ENCODE measurements around the gene LRRFIP1. TPM values are rescaled to one million over a fixed set of nuclear protein-coding genes. Genes with fewer than 3 reads are reported as not detected.

LRRFIP1 gene
- polyA plus RNA-seq, 1 of the 3 experiments (the other 2 are of a cell fraction): 47.3 TPM

DNA sequence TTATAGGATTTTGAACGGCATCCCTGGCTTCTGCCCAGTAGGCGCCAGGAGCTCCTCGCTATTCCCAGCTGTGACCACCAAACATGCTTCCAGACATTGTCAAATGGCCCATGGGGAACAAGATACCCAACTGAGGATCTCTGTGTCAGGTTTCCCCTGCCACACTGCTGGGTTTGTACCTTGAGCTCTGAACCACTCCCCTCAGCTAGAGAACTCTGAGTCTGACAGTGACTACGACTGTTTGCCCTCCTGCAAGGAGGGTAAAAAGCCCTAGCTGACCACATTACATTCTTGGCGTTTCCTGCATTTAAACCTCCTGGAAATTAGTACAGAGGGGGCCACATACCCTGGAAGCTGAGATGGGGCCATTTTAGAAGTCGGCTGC is 12.4 kb downstream of the LRRFIP1 start (continued):
- TF ChIP-seq, protein P1, sequence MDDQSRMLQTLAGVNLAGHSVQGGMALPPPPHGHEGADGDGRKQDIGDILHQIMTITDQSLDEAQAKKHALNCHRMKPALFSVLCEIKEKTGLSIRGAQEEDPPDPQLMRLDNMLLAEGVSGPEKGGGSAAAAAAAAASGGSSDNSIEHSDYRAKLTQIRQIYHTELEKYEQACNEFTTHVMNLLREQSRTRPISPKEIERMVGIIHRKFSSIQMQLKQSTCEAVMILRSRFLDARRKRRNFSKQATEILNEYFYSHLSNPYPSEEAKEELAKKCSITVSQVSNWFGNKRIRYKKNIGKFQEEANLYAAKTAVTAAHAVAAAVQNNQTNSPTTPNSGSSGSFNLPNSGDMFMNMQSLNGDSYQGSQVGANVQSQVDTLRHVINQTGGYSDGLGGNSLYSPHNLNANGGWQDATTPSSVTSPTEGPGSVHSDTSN (IDR thresholded peaks at IDR 0.05): no peak

DNA sequence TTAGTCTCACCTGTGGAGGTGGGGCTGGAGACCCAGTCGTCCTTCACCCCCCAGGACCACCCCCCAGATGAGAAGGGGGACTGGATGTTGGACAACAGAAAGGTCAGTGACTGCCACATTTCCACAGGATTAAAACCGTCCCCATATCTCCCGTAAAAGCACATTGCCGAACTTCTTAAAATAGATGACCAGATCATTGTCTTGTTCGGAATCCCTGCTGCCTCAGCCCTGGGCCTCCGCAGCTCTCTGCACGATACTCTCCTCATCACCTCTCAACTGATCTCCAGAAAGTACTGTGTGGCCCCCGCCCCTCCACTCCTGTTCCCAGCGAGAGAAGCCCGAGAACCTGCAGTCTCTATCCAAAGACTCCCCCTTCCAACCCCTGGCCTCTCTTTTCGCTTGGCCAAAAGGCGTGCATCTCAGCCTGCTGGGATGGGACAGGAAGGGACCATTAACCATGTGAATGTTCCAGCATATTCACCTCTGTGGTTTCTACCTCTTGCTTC is 13.2 kb downstream of the LRRFIP1 start:
- no peak overlapping the region for H3K9ac ChIP-seq
- POLR2A ChIA-PET: interaction anchor here (0.9 kb wide), 1 partner anchor 12 kb away, joined by 3 read pairs; no protein-coding TSS in a partner anchor
- TF ChIP-seq NFIC (IDR thresholded peaks at IDR 0.05; ENCODE audit: borderline replicate concordance) (no peak), YY1 (IDR thresholded peaks at IDR 0.05; ENCODE audit: low read depth) (no peak), FOSL2 (IDR thresholded peaks at IDR 0.05; ENCODE audit: borderline replicate concordance, low read depth) (no peak), MXI1 (IDR thresholded peaks at IDR 0.05; ENCODE audit: low read depth, low read length) (no peak), TAF1 (IDR thresholded peaks at IDR 0.05; ENCODE audit: borderline replicate concordance, low read depth, low read length) (no peak), POLR2AphosphoS5 (IDR thresholded peaks at IDR 0.05; ENCODE audit: low read depth, low read length) (no peak)
- TF ChIP-seq, protein P2, sequence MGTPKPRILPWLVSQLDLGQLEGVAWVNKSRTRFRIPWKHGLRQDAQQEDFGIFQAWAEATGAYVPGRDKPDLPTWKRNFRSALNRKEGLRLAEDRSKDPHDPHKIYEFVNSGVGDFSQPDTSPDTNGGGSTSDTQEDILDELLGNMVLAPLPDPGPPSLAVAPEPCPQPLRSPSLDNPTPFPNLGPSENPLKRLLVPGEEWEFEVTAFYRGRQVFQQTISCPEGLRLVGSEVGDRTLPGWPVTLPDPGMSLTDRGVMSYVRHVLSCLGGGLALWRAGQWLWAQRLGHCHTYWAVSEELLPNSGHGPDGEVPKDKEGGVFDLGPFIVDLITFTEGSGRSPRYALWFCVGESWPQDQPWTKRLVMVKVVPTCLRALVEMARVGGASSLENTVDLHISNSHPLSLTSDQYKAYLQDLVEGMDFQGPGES (IDR thresholded peaks at IDR 0.05; ENCODE audit: low read depth, low read length): no peak

DNA sequence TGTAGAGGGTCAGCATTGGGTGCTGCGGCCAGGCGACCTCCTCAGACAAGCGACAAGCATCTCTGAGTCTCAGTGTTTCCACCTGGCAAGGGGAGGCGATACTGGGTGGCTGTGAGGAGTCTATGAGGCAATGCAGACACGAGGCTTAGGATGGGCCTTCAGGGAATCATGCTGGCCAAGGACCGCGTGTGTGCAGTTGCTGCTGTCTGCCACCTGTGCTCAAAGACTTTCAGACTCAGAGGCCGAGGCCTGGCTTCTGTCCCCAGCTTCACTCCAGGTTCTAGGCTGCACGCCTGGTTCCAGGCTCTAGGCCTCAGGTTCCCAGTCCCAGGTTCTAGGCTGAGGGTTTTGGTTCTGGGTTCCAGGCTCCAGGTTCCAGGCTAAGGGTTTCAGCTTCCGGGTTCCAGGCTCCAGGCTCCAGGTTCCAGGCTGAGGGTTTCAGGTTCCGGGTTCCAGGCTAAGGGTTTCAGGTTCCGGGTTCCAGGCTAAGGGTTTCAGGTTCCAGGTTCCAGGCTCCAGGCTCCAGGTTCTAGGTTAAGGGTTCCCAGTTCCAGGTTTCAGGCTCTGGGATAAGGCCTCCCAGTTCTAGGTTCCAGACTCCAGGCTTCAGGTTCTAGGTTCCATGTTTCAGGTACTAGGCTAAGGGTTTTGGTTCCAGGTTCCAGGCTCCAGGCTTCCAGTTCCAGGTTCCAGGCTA is 14.8 kb downstream of the LRRFIP1 start:
- H3K27me3 ChIP-seq (ENCODE audit: insufficient read depth): no peaks in the 10 kb centered on the region; the same call in 1 of the 2 replicates
- CTCF ChIA-PET: interaction anchor here (0.5 to 0.8 kb wide), 2 partner anchors 42 to 70 kb away, joined by 3 read pairs; no protein-coding TSS in a partner anchor
- no peak overlapping the region for H3K4me2 ChIP-seq
- POLR2A ChIA-PET: no interaction called here
- no peak overlapping the region for H3K9ac ChIP-seq
- H3F3A ChIP-seq (replicated peaks; ENCODE audit: insufficient read depth): peaks cover 3% of the 10 kb centered on the region
- H3K27ac ChIP-seq (ENCODE audit: low read depth in 2 of 2, low read length in 1 of 2): no peak overlapping the region
- TF ChIP-seq TEAD4 (IDR thresholded peaks at IDR 0.05; ENCODE audit: borderline replicate concordance, insufficient read depth) (no peak), FOSL2 (IDR thresholded peaks at IDR 0.05; ENCODE audit: borderline replicate concordance, low read depth) (no peak), JUND (IDR thresholded peaks at IDR 0.05) (no peak), RAD21 (IDR thresholded peaks at IDR 0.05; ENCODE audit: low read length) (no peak), SMC3 (IDR thresholded peaks at IDR 0.05; ENCODE audit: low read depth, low read length) (no peak), SIN3A (IDR thresholded peaks at IDR 0.05; ENCODE audit: borderline replicate concordance, low read depth, low read length) (no peak), FOXM1 (IDR thresholded peaks at IDR 0.05; ENCODE audit: low read depth) (no peak), RCOR1 (IDR thresholded peaks at IDR 0.05; ENCODE audit: low read length) (no peak), TCF12 (IDR thresholded peaks at IDR 0.05) (no peak), YY1 (IDR thresholded peaks at IDR 0.05; ENCODE audit: low read depth) (no peak)
- TF ChIP-seq, protein P1 (IDR thresholded peaks at IDR 0.05): no peak
- TF ChIP-seq, protein P2 (IDR thresholded peaks at IDR 0.05; ENCODE audit: low read depth, low read length): no peak
- no peaks in the 10 kb centered on the region for H4K20me1 ChIP-seq (ENCODE audit: insufficient read depth)
- H3K79me2 ChIP-seq (ENCODE audit: insufficient read depth): peaks cover 82% of the 10 kb centered on the region
- no peaks in the 10 kb centered on the region; a peak in 1 of 4 replicates for H3K4me1 ChIP-seq (ENCODE audit: control insufficient read depth in 1 of 2, insufficient read depth in 2 of 2, low read depth in 1 of 2, low read length in 1 of 2)
- H2AFZ ChIP-seq (ENCODE audit: low read depth): no peak overlapping the region
- WGBS (ENCODE audit: low lambda C conversion rate): 100% methylated on average over 3 of the region's 12 CpGs
- H3K9me3 ChIP-seq: no peaks in the 10 kb centered on the region
- DNase-seq: no peak
- peaks cover 14 to 24% of the 10 kb centered on the region in 2 experiments for H3K36me3 ChIP-seq (replicated peaks in 1 of 2; ENCODE audit: control insufficient read depth in 1 of 2, insufficient read depth in 2 of 2, low read length in 1 of 2)
- H3K9me2 ChIP-seq: no peaks in the 10 kb centered on the region
- no peak overlapping the region for H3K4me3 ChIP-seq (ENCODE audit: low read depth in 2 of 2, low read length in 1 of 2)

More for the DNA sequence above, 13.2 kb downstream of the LRRFIP1 start:
- Histone ChIP-seq H2AFZ (ENCODE audit: low read depth) (no peak overlapping the region), H3K4me2 (no peak overlapping the region; the same call in 1 of the 2 replicates), H3K79me2 (ENCODE audit: insufficient read depth) (peaks cover 88% of the 10 kb centered on the region), H3K27me3 (ENCODE audit: insufficient read depth) (no peaks in the 10 kb centered on the region; the same call in 1 of the 2 replicates), H3K9me2 (no peaks in the 10 kb centered on the region), H3K4me3 (ENCODE audit: low read depth in 2 of 2, low read length in 1 of 2) (no peak overlapping the region), H3K27ac (ENCODE audit: low read depth in 2 of 2, low read length in 1 of 2) (no peak overlapping the region), H3K4me1 (ENCODE audit: control insufficient read depth in 1 of 2, insufficient read depth in 2 of 2, low read depth in 1 of 2, low read length in 1 of 2) (no peaks in the 10 kb centered on the region; a peak in 1 of 4 replicates), H3K36me3 (replicated peaks in 1 of 2; ENCODE audit: control insufficient read depth in 1 of 2, insufficient read depth in 2 of 2, low read length in 1 of 2) (peaks cover 12 to 16% of the 10 kb centered on the region in 2 experiments), H4K20me1 (ENCODE audit: insufficient read depth) (no peaks in the 10 kb centered on the region), H3F3A (replicated peaks; ENCODE audit: insufficient read depth) (peaks cover 3% of the 10 kb centered on the region), H3K9me3 (no peaks in the 10 kb centered on the region)
- DNase-seq: no peak
- WGBS (ENCODE audit: low lambda C conversion rate): 90% methylated on average over 12 of the region's 12 CpGs
- CTCF ChIA-PET: interaction anchor here (0.8 kb wide), 2 partner anchors 26 to 32 kb away, joined by 3 read pairs; no protein-coding TSS in a partner anchor

Measured in SK-N-SH (cell line).